ENCODE measurements around the gene KIAA0408.

DNA sequence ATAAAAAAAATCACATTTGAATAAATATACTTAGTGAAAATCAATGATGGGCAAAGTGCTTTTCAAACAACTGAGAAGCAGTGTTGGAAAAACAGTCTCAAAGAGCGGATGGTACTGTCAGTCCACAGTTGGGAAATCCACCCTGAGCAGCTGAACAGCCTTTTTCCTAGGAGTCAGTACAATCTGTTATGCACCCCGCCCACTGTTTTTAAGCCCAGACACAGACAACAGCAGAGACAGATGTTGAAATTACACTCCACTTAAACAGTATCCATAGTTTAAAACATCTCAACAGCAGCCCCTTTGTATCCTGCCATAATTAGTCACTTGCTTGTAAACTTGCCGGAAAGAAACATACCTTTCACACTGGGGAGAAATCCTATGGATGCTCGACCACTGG is 372 bp downstream of the KIAA0408 start:
- TF ChIP-seq, protein P1, sequence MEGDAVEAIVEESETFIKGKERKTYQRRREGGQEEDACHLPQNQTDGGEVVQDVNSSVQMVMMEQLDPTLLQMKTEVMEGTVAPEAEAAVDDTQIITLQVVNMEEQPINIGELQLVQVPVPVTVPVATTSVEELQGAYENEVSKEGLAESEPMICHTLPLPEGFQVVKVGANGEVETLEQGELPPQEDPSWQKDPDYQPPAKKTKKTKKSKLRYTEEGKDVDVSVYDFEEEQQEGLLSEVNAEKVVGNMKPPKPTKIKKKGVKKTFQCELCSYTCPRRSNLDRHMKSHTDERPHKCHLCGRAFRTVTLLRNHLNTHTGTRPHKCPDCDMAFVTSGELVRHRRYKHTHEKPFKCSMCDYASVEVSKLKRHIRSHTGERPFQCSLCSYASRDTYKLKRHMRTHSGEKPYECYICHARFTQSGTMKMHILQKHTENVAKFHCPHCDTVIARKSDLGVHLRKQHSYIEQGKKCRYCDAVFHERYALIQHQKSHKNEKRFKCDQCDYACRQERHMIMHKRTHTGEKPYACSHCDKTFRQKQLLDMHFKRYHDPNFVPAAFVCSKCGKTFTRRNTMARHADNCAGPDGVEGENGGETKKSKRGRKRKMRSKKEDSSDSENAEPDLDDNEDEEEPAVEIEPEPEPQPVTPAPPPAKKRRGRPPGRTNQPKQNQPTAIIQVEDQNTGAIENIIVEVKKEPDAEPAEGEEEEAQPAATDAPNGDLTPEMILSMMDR (IDR thresholded peaks at IDR 0.05; ENCODE audit: low read depth, low read length): no peak
- TF ChIP-seq POLR2A (IDR thresholded peaks at IDR 0.05; ENCODE audit: extremely low read depth, insufficient read length) (no peak), MYC (IDR thresholded peaks at IDR 0.05; ENCODE audit: low read depth, low read length) (no peak)
- TF ChIP-seq, protein P2, sequence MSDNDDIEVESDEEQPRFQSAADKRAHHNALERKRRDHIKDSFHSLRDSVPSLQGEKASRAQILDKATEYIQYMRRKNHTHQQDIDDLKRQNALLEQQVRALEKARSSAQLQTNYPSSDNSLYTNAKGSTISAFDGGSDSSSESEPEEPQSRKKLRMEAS (IDR thresholded peaks at IDR 0.05; ENCODE audit: low read depth, low read length): no peak
